LNCAP (cell line): Measurements from ENCODE around the gene RPTOR.

Source experiments
- CTCF ChIP-seq: fragments of 450-650 bp; IDR thresholded peaks from 2 replicates; pipeline ENCODE4 v1.5.1; 2017; ENCODE audit warnings: mild to moderate bottlenecking

Gene RPTOR

GRCh38 chr17:80544655-80545498, at the start of gene RPTOR:
TSS of gene RPTOR (plus strand) at chr17:80544838. CDS start at chr17:80545630, 792 bp downstream.
- no peak for TF ChIP-seq CTCF

GRCh38 chr17:80497726-80498241, 46.9 kb upstream of the RPTOR start:
- TF ChIP-seq CTCF = no peak

GRCh38 chr17:80498242-80498919, 46.3 kb upstream of the RPTOR start:
- TF ChIP-seq CTCF = no peak

GRCh38 chr17:80498920-80499410, 45.7 kb upstream of the RPTOR start:
- TF ChIP-seq CTCF = no peak

GRCh38 chr17:80499560-80499959, 45.1 kb upstream of the RPTOR start:
- no peak for TF ChIP-seq CTCF

GRCh38 chr17:80499961-80500665, 44.5 kb upstream of the RPTOR start:
- no peak for TF ChIP-seq CTCF
